ENCODE measurements around the gene SFMBT1. TPM values are rescaled to one million over a fixed set of nuclear protein-coding genes. Genes with fewer than 3 reads are reported as not detected.

Gene SFMBT1
- total RNA-seq, 1 experiment from 2014 or later = 14.8 TPM

DNA sequence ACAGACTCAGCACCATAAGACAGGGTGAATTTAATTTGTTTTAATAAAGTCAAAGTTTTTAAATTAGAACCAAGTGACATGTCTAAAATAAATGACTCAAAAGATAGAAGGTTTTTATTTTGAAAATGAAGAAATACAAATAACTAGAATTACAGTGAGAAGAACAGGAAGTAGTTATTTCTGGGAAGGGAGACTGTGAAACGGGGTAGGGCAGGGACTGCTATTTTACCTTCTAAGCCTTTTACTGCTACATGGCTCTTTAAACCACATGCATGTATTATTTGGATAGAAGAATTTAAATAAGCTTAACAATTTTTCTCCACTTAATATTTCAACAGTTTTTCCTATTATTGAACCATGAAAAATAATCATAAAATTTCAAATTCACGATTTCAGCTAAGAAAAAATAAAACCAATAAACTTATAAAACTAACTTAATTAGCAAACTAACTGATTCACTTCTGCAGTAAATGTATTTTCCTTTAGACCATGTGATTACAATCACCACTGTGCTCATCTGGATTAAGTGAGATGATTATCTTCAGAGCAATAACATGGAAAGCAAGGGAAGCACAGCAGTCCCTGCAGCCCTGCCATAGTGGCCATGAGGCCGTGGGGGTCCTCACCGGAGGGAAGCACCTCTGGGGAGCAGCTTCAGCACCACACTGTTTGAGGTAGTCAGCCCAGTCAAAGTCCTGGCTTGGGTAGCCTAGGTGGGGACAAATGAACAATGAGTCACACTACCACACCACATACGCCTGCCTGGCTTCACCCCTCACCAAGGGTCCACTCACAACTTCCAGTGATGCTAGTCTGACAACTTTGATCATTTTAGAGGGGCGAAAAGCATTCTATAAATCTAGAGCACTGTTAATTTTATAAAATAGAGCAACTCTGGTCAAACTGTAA, 120.2 kb downstream of the SFMBT1 start:
- RAD21 ChIA-PET (ENCODE audit: low non-redundant PET in 1 of 2, low total read pairs in 2 of 2, uncharacterized antibody in 2 of 2, unreplicated experiment in 2 of 2) = no interaction called here
- CTCF ChIA-PET = no interaction called here
- no TSS peak for BruUV-seq (replicated peaks)

More for the DNA sequence above, 120.2 kb downstream of the SFMBT1 start:
- no peak overlapping the region for H3K27ac ChIP-seq (ENCODE audit: low read depth, low read length)
- H3K9me2 ChIP-seq (ENCODE audit: insufficient read depth) = no peaks in the 10 kb centered on the region
- no peaks in the 10 kb centered on the region for H3K4me1 ChIP-seq (ENCODE audit: control insufficient read depth in 1 of 2, insufficient read depth in 2 of 2, low read length in 2 of 2)
- no peaks in the 10 kb centered on the region for H4K20me1 ChIP-seq (ENCODE audit: insufficient read depth)
- peaks cover 6 to 7% of the 10 kb centered on the region in 2 experiments; a peak in 2 of 4 replicates for H3K36me3 ChIP-seq (ENCODE audit: control insufficient read depth in 1 of 2, insufficient read depth in 2 of 2, low read length in 2 of 2)
- H3K9ac ChIP-seq (ENCODE audit: low read length) = no peak overlapping the region
- no peaks in the 10 kb centered on the region for H3K27me3 ChIP-seq (ENCODE audit: insufficient read depth, low read length)
- no peak overlapping the region for H2AFZ ChIP-seq (ENCODE audit: low read depth, low read length, poor library complexity, severe bottlenecking)
- H3K4me3 ChIP-seq (replicated peaks in 1 of 2; ENCODE audit: low read depth in 1 of 2, low read length in 2 of 2) = no peak overlapping the region
- TF ChIP-seq, protein P1, sequence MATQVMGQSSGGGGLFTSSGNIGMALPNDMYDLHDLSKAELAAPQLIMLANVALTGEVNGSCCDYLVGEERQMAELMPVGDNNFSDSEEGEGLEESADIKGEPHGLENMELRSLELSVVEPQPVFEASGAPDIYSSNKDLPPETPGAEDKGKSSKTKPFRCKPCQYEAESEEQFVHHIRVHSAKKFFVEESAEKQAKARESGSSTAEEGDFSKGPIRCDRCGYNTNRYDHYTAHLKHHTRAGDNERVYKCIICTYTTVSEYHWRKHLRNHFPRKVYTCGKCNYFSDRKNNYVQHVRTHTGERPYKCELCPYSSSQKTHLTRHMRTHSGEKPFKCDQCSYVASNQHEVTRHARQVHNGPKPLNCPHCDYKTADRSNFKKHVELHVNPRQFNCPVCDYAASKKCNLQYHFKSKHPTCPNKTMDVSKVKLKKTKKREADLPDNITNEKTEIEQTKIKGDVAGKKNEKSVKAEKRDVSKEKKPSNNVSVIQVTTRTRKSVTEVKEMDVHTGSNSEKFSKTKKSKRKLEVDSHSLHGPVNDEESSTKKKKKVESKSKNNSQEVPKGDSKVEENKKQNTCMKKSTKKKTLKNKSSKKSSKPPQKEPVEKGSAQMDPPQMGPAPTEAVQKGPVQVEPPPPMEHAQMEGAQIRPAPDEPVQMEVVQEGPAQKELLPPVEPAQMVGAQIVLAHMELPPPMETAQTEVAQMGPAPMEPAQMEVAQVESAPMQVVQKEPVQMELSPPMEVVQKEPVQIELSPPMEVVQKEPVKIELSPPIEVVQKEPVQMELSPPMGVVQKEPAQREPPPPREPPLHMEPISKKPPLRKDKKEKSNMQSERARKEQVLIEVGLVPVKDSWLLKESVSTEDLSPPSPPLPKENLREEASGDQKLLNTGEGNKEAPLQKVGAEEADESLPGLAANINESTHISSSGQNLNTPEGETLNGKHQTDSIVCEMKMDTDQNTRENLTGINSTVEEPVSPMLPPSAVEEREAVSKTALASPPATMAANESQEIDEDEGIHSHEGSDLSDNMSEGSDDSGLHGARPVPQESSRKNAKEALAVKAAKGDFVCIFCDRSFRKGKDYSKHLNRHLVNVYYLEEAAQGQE (IDR thresholded peaks at IDR 0.05; ENCODE audit: low read depth) = no peak
- no peak for TF ChIP-seq CBX3 (IDR thresholded peaks at IDR 0.05; ENCODE audit: low read depth)
- no peak for TF ChIP-seq RAD21 (IDR thresholded peaks at IDR 0.05; ENCODE audit: low read depth)
- TF ChIP-seq, protein P2, sequence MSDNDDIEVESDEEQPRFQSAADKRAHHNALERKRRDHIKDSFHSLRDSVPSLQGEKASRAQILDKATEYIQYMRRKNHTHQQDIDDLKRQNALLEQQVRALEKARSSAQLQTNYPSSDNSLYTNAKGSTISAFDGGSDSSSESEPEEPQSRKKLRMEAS (IDR thresholded peaks at IDR 0.05) = no peak
- no peak for TF ChIP-seq EZH2 (IDR thresholded peaks at IDR 0.05)
- TF ChIP-seq, protein P3, sequence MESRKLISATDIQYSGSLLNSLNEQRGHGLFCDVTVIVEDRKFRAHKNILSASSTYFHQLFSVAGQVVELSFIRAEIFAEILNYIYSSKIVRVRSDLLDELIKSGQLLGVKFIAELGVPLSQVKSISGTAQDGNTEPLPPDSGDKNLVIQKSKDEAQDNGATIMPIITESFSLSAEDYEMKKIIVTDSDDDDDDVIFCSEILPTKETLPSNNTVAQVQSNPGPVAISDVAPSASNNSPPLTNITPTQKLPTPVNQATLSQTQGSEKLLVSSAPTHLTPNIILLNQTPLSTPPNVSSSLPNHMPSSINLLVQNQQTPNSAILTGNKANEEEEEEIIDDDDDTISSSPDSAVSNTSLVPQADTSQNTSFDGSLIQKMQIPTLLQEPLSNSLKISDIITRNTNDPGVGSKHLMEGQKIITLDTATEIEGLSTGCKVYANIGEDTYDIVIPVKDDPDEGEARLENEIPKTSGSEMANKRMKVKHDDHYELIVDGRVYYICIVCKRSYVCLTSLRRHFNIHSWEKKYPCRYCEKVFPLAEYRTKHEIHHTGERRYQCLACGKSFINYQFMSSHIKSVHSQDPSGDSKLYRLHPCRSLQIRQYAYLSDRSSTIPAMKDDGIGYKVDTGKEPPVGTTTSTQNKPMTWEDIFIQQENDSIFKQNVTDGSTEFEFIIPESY (IDR thresholded peaks at IDR 0.05; ENCODE audit: extremely low read depth, insufficient replicate concordance, low read length) = no peak
- TF ChIP-seq FOSL1 (IDR thresholded peaks at IDR 0.05; ENCODE audit: low read depth) = no peak
- TF ChIP-seq, protein P4, sequence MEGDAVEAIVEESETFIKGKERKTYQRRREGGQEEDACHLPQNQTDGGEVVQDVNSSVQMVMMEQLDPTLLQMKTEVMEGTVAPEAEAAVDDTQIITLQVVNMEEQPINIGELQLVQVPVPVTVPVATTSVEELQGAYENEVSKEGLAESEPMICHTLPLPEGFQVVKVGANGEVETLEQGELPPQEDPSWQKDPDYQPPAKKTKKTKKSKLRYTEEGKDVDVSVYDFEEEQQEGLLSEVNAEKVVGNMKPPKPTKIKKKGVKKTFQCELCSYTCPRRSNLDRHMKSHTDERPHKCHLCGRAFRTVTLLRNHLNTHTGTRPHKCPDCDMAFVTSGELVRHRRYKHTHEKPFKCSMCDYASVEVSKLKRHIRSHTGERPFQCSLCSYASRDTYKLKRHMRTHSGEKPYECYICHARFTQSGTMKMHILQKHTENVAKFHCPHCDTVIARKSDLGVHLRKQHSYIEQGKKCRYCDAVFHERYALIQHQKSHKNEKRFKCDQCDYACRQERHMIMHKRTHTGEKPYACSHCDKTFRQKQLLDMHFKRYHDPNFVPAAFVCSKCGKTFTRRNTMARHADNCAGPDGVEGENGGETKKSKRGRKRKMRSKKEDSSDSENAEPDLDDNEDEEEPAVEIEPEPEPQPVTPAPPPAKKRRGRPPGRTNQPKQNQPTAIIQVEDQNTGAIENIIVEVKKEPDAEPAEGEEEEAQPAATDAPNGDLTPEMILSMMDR (IDR thresholded peaks at IDR 0.05 in 2 of 3, conservative IDR thresholded peaks at IDR 0.05 in 1 of 3; ENCODE audit: borderline replicate concordance in 1 of 3, insufficient read depth in 1 of 3, low read depth in 2 of 3, low read length in 2 of 3) = no peak
- TF ChIP-seq ELF1 (IDR thresholded peaks at IDR 0.05; ENCODE audit: borderline replicate concordance, low read depth) = no peak
- TF ChIP-seq ZNF274 (IDR thresholded peaks at IDR 0.05; ENCODE audit: low read depth, low read length) = no peak
- TF ChIP-seq EGR1 (IDR thresholded peaks at IDR 0.05; ENCODE audit: low read depth) = no peak
- no peak for DNase-seq (ENCODE audit: low read depth, low spot score)
- H3K9me3 ChIP-seq (ENCODE audit: control insufficient read depth in 1 of 2, insufficient read depth in 1 of 2, low read depth in 1 of 2, low read length in 2 of 2) = no peaks in the 10 kb centered on the region
- intact Hi-C loops (cut with micrococcal nuclease) = no loop called here
- H3K4me2 ChIP-seq (ENCODE audit: low read length) = no peak overlapping the region
- POLR2A ChIA-PET = interaction anchor here (0.6 kb wide), 1 partner anchor 24 kb away, joined by 3 read pairs; no protein-coding TSS in a partner anchor
- H3K79me2 ChIP-seq (ENCODE audit: insufficient read depth, low read length) = no peaks in the 10 kb centered on the region
- ATAC-seq = no peak
